Large intestine (tissue), 3 donors: ENCODE measurements around the gene VTI1B. TPM values are rescaled to one million over a fixed set of nuclear protein-coding genes. Genes with fewer than 3 reads are reported as not detected.
A peak's percentile ranks its signal among the peaks of the same experiment; 100 is the strongest.
"Not testable (repeated sequence)": the region's sequence is repeated elsewhere in the genome, so short reads cannot be mapped to it uniquely, and the experiment has no call there.

ENCODE experiments used
- DNase-seq, 2 donors: peaks; one replicate each; pipeline versions ENCODE4 v3.0.0 to v3.0.0-alpha.2; 2013
- H3K27ac ChIP-seq: one replicate; pipeline ENCODE4 v1.5.1; 2013; ENCODE audit warnings: low read length
- H3K27me3 ChIP-seq: 2 replicates; pipeline ENCODE4 v1.6.1; 2013; ENCODE audit warnings: low read length; ENCODE audit not compliant: control insufficient read depth, insufficient read depth
- H3K36me3 ChIP-seq: 2 replicates; pipeline ENCODE4 v1.6.1; 2013; ENCODE audit warnings: low read length; ENCODE audit not compliant: control insufficient read depth, insufficient read depth
- H3K4me1 ChIP-seq: one replicate; pipeline ENCODE4 v1.6.1; 2013; ENCODE audit warnings: low read length; ENCODE audit not compliant: control insufficient read depth, insufficient read depth
- H3K4me3 ChIP-seq: one replicate; pipeline ENCODE4 v1.5.1; 2013; ENCODE audit warnings: low read length
- H3K9me3 ChIP-seq: one replicate; pipeline ENCODE4 v1.6.1; 2013; ENCODE audit warnings: mild to moderate bottlenecking, low read depth, low read length, moderate library complexity; ENCODE audit not compliant: control insufficient read depth
- WGBS: methylation state at CpG from one replicate; pipeline ENCODE4 v1.1.5; 2013; ENCODE audit warnings: low lambda C conversion rate; ENCODE audit not compliant: insufficient coverage; 5-methylcytosine and 5-hydroxymethylcytosine counted together
- polyA plus RNA-seq: library from polyadenylated mRNA; unstranded; fragments of 120-200 nt; gene quantifications from one replicate; pipeline ENCODE4 v1.2.1, GENCODE V29; 2013

The VTI1B gene
- polyA plus RNA-seq, 1 donor = 78.4 TPM

GRCh38 chr14:67709346-67709745 lies 34.9 kb upstream of the VTI1B start:
- not testable (repeated sequence) for H3K27me3 ChIP-seq, DNase-seq, H3K9me3 ChIP-seq, H3K36me3 ChIP-seq, H3K4me3 ChIP-seq, H3K27ac ChIP-seq, H3K4me1 ChIP-seq

- Histone ChIP-seq H3K4me1 (peaks cover 2% of the 10 kb centered on the region), H3K36me3 (no peaks in the 10 kb centered on the region), H3K4me3 (no peak overlapping the region), H3K9me3 (no peaks in the 10 kb centered on the region), H3K27ac (no peak overlapping the region), H3K27me3 (no peaks in the 10 kb centered on the region)
- no peak for DNase-seq
- whole genome bisulfite sequencing = 86% methylated on average over 1 of the region's 3 CpGs
Observed at GRCh38 chr14:67705211-67705610, 30.8 kb upstream of the VTI1B start.

GRCh38 chr14:67704484-67705089 lies 30.2 kb upstream of the VTI1B start:
- Histone ChIP-seq H3K4me1 (peaks cover 1% of the 10 kb centered on the region), H3K9me3 (no peaks in the 10 kb centered on the region), H3K27ac (no peak overlapping the region), H3K27me3 (no peaks in the 10 kb centered on the region), H3K4me3 (no peak overlapping the region), H3K36me3 (no peaks in the 10 kb centered on the region)
- peak; percentile 28 to 46 for DNase-seq
- WGBS = no CpG with 5 or more reads among the region's 3 CpGs

GRCh38 chr14:67703997-67704396 lies 29.6 kb upstream of the VTI1B start:
- H3K27me3 ChIP-seq = no peaks in the 10 kb centered on the region
- WGBS = 80% methylated on average over 1 of the region's 3 CpGs
- DNase-seq = no peak
- H3K9me3 ChIP-seq = no peaks in the 10 kb centered on the region
- H3K4me3 ChIP-seq = no peak overlapping the region
- H3K36me3 ChIP-seq = no peaks in the 10 kb centered on the region
- H3K27ac ChIP-seq = no peak overlapping the region
- H3K4me1 ChIP-seq = no peaks in the 10 kb centered on the region

GRCh38 chr14:67701492-67701891 lies 27.1 kb upstream of the VTI1B start, which contains the start of gene RDH12:
RDH12 (plus strand) TSS chr14:67701886; CDS start chr14:67722643, 20,757 bp downstream.
- no CpG with 5 or more reads among the region's 8 CpGs for WGBS

GRCh38 chr14:67698179-67698578 lies 23.7 kb upstream of the VTI1B start:
- H3K4me1 ChIP-seq = peaks cover 4% of the 10 kb centered on the region
- no peak overlapping the region for H3K27ac ChIP-seq
- no peak overlapping the region for H3K4me3 ChIP-seq
- no peak for DNase-seq
- no peaks in the 10 kb centered on the region for H3K27me3 ChIP-seq
- H3K36me3 ChIP-seq = no peaks in the 10 kb centered on the region
- H3K9me3 ChIP-seq = no peaks in the 10 kb centered on the region
- WGBS = 67% methylated on average over 1 of the region's 1 CpG

More at GRCh38 chr14:67701492-67701891, 27.1 kb upstream of the VTI1B start, which contains the start of gene RDH12:
- H3K27me3 ChIP-seq, H3K36me3 ChIP-seq, H3K9me3 ChIP-seq, H3K27ac ChIP-seq, H3K4me1 ChIP-seq, DNase-seq, H3K4me3 ChIP-seq: not testable (repeated sequence)

- 86% methylated on average over 1 of the region's 4 CpGs for WGBS
- Histone ChIP-seq H3K27me3 (no peaks in the 10 kb centered on the region), H3K4me1 (peaks cover 4% of the 10 kb centered on the region), H3K36me3 (peaks cover 4% of the 10 kb centered on the region), H3K9me3 (no peaks in the 10 kb centered on the region), H3K4me3 (no peak overlapping the region), H3K27ac (no peak overlapping the region)
- DNase-seq = no peak
Observed at GRCh38 chr14:67697006-67697405, 22.6 kb upstream of the VTI1B start.

- H3K4me1 ChIP-seq = peaks cover 4% of the 10 kb centered on the region
- no peaks in the 10 kb centered on the region for H3K9me3 ChIP-seq
- peak; percentile 88 to 92 for DNase-seq
- no CpG with 5 or more reads among the region's 25 CpGs for WGBS
- H3K36me3 ChIP-seq = peaks cover 19% of the 10 kb centered on the region
- no peaks in the 10 kb centered on the region for H3K27me3 ChIP-seq
- peak within 1 kb of the TSS; percentile 86 for H3K27ac ChIP-seq
- peak within 1 kb of the TSS; percentile 65 for H3K4me3 ChIP-seq
Observed at GRCh38 chr14:67695394-67695949, 21.0 kb upstream of the VTI1B start, which contains the start of gene RDH11. RDH11 (minus strand) TSS chr14:67695764; CDS start chr14:67695703, 61 bp downstream.

- WGBS = no CpG with 5 or more reads among the region's 21 CpGs
- H3K27me3 ChIP-seq = no peaks in the 10 kb centered on the region
- DNase-seq = peak; percentile 82 to 91
- H3K9me3 ChIP-seq = no peaks in the 10 kb centered on the region
- H3K4me3 ChIP-seq = peak overlapping the region; percentile 65
- H3K36me3 ChIP-seq = peaks cover 25% of the 10 kb centered on the region
- H3K4me1 ChIP-seq = peaks cover 4% of the 10 kb centered on the region
- peak overlapping the region; percentile 86 for H3K27ac ChIP-seq
Observed at GRCh38 chr14:67694791-67695393, 20.5 kb upstream of the VTI1B start.

GRCh38 chr14:67690011-67690410 lies 15.6 kb upstream of the VTI1B start:
- Histone ChIP-seq H3K4me1 (peaks cover 4% of the 10 kb centered on the region), H3K9me3 (no peaks in the 10 kb centered on the region), H3K4me3 (no peak overlapping the region), H3K27ac (no peak overlapping the region), H3K36me3 (peaks cover 60% of the 10 kb centered on the region), H3K27me3 (no peaks in the 10 kb centered on the region)
- WGBS = no CpG with 5 or more reads among the region's 4 CpGs
- DNase-seq = no peak
